NCI-H2171 (cell line): ENCODE measurements around the gene CLCNKA.
"Not testable (repeated sequence)": the region's sequence is repeated elsewhere in the genome, so short reads cannot be mapped to it uniquely, and the experiment has no call there.

Experiments used
- DNase-seq: peaks from one replicate; lab custom pipeline; 2025; lab: John Stamatoyannopoulos, UW

CLCNKA gene

DNA sequence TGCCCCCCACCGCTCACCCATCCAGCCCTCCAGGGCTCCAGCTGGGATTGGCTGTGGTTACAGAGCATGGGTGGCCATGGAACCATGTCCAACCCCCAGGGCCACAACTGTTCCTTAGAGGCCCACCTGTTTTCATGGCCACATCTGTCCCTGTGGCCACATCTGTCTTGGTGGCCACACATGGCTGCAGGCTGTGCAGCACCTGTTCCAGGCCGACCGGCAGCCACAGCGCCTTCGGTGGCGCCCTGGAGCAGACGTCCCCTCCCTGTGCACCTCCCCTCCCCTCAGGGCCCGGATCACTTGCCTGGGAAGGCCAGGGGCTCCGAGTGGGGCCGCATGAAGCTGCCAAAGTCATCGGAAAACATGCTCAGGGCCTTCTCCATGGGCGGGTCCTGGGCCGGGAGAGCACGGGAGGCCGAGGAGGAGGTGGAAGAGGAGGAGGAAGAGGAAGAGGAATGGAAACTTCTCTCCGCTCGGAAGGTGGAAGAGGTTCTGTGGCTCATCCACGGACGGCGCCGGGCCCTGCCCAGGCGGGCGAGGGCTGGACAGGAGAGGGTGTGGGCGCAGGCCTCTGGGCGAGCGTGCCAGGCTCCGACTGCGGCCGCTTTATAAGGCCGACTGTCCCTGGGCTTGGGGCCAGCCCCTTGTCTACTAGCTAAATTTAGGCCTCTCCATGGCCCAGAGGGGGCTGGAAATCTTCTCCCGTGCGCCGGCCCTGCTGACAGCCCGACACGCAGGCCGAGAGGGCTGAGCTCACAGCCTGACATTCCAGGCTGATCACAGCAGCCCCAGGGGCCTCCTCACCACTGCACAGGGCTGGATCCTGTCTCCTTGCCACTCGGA lies 4.2 kb upstream of the CLCNKA start, which contains the start of gene HSPB7:
Gene HSPB7 (minus strand): TSS at position 583 of the 843 bp plus-strand sequence. CDS start 80 bp downstream, at position 503.
- no peak for DNase-seq

DNA sequence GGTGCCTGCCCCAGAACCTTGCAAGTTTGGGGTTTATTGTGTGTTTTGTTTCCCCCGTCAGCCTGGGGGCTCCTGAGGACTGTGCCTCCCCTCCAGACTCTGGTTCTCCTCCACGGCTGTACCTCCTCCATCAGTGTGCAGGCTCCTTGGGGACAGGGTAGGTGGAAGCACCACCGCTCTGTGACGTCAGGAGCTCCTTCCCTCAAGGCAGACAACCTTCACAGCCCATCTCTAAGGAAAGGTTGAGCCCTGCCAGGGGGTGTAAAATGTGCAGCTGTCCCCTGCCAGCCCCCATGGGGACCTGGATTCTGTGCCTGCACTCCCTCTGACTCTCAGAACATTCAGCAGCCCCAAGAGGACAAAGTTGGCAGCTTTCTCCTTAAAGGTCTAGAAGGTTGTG lies 3.5 kb upstream of the CLCNKA start:
- DNase-seq, result no peak

DNA sequence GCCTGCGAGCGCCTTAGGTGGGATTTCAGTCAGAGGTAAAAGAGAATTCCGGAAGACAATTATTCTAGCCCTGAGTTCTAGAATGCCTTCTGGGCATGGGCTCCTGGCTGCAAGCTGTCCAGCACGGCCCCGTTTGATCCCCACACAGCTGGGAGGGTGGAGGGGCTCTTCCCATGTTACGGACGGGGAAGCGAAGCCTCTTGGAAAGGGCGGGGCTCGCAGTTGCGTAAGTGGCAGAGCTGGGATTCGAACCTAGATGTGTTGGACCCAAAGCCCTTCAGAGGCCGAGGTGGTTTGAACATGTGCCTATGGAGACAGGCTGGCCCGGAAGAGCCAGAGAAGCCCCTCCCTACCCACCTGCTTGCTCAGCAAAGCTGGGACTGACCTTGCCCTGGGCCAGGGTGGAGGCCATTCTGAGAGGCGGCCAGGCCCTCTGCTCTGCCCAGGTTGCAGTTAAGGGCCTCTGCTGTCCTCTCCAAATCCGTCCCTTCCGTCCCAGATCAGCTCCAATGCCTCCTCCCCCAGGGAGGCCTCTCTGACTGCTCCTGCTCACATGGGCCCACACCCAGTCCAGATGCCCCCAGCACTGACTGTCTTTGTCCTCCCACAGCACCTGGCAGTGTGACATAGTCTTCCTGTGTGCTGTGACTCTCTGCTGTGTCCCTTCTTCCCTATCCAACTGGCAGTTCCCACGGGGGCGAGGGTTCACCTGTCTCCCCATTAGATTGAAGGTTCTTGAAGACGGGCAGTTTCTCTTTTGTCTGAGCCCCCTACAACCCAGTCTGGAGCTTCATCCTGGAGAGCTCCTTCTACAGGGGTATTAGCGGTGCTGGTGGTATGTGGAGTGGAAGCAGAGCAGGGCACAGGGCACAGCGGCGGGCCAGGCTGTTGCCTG lies 2.8 kb upstream of the CLCNKA start:
- DNase-seq, result no peak

DNA sequence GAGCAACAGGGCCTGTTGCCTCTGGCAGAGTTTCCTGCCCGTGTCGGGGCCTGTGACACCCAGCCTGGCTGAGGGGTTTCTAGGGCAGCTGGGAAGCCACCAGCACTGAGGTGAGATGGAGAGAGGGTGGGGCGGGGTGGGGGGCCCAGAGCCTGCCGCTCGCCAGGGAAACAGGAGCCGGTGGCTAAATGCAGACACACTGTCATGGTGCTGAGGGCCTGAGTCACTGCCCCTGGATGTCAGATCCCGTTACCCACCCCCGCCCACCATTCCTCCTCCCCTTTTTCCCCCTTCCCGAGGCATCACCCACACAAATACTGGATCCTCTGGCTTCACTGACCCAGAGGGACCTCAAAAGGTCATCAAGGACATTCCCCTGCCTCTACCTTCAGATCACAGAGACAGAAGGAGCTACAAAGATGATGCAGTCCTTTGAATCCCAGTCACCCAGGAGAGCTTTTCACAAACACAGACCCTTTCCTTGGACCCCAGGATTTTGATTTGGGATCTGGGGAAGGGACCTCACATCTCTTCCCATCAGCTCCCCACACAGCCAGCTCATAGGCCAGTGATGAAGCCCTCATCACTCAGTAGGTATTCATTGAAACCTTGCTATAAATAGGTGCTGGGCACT lies 2.1 kb upstream of the CLCNKA start:
- no peak for DNase-seq

DNA sequence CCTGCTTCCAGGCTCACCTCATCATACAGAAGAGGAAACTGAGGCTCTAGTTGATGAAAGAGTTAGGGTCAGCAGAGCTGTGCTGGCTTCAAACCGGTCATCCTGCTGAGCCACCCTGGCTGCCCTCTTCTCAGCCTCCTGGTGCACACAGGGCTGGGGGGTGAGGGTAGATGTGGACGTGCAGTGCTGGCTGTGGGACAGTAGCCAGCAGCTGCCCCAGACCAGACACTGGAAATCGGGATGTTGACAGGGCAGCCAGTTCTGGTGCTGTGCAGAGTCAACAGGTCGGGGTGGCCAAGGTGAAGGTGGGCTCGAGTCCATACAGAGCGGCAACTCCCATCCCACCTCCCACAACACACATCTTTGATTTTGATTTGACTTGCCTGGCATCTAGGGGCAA lies 1.5 kb upstream of the CLCNKA start:
- DNase-seq, result no peak

DNA sequence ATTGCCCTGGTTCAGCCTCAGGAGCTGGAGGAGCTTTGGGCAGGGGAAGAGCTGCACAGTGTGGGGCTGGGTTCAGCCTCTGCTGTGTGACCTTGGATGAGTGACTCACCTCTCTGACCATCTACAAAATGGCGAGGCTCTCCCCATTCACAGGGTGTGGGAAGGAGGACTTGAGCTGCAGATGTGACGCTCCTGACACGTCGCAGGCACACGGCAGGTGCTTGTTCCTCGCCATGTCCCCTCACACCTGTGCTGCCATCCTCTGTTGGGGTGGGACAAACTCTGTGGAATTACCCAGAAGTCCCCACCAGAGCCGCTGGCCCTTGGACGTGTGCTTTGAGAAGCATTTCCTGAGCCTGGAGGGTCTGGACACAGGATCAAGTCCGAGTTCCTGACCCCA lies 958 bp upstream of the CLCNKA start:
- DNase-seq, result not testable (repeated sequence)

DNA sequence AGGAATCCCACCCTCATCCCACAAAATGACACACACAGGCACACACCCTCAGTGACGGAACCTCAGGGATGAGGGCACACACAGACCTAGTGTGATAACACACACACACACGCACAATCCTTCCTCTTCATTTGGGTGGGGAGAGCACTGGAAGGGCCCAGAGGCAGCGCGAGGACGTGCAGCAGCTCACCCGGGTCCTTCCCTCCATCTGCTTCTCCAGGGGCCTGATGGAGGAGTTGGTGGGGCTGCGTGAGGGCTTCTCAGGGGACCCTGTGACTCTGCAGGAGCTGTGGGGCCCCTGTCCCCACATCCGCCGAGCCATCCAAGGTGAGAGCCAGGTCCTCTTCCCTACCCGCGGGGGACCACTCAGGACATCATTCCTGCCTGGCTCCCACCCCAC lies 557 bp downstream of the CLCNKA start:
- DNase-seq, result no peak

DNA sequence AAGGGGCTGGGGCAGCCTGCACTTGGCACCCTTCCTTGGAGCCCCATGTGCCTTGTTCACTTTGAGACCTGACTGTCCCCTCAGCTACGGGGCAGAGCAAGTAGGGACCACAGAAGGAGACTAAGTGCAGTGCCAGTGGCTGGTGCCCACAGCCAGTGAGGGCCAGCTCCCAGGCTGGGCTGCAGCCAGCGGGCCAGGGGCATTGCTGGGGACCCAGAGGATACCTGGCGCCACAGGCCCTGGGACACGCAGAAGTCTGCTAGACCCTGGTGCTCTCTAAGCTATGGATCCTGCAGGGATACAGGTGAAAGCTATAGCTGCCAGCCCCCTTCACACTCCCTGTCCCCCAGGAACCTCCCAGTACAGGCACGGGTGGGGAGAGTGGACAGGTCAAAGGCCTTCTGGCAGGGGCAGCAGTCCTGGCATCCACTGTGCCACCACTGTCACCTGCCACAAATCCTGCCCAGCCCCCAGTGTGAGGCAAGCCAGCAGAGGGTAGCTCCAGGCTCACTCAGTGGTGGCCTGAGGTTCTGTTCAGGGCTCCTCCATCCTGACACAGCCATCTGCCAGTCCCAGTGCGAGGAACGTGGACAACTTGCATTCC lies 1.3 kb downstream of the CLCNKA start:
- DNase-seq, result no peak

DNA sequence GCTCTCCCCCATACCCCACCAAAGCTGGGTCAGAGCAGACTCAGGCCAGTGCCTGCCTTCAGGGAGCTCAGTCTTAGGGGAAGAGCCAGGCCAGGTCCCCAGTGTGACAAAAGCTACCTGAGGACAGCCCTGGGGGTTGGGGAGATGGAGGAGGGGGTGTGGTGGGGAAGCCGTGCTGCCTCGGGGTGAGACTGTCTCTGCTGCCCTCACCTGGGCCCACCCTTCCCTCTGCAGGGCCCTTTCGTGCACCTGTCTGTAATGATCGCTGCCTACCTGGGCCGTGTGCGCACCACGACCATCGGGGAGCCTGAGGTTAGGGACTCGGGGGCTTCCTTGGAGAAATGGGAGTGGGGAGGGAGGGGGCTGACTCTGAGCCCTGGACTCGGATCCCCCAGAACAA lies 4.5 kb downstream of the CLCNKA start:
- DNase-seq, result not testable (repeated sequence)

DNA sequence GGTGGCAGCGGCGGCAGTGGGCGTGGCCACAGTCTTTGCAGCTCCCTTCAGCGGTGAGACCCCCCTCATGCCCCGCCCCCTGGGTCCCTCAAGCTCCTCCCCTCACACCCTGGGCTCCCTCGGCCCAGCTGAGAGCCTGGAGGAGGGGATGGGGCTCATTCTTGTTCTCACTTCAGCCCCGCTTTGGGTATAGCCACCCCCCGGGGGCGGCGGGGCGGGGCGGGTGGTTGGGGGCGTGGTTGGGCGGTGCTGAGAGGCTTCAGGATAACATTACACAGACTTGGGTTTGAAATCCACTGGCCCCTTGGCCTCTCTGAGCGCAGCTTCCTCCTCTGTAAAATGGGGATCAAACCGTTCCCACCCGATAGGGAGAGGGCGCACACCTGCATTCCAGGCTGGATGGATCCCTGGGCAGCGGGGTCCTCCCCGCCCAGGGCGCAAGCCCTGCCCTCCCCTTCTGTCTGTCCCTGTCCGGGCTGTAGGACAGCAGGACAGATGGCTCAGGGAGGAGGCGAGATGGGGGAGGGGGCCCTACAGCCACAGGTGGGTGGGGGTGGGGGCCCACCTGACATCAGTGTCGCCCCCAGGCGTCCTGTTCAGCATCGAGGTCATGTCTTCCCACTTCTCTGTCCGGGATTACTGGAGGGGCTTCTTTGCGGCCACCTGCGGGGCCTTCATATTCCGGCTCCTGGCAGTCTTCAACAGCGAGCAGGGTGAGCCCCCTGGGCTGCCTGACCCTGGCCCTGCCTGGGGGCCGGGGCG lies 5.1 kb downstream of the CLCNKA start:
- DNase-seq, result no peak

DNA sequence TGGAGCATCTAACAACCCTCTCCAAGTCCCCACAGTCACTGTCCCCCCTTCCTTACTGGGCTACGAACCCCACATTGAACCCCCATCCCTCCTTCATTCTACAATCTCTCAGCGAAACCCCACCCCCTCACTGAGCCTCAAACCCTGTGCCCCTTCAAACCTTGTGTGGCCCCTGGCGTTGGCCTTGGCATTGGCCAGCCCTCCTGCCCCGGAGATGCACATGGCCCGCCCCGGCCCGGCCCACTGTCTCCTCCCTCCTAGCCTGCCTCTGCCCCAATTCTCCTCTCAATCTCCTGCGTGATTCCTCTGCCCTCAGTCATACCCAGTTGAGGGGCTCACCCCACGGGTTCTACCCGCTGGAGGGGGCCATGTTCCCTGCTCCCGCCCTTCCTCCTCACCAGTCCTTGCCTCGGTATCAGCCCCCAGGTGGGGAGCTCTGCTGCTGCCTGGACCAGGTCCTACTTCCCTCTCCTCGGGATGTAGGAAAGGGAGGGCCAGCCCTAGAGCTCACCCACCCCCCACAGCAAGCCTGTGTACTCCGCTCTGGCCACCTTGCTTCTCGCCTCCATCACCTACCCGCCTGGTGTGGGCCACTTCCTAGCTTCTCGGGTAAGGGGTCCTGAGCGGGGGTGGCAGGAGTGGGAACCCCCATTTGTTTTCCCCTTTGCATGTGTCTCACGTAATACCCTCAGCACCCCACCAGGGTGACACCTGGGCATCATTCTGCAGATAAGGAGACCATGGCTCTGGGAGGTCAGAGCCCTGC lies 6.6 kb downstream of the CLCNKA start:
- no peak for DNase-seq

DNA sequence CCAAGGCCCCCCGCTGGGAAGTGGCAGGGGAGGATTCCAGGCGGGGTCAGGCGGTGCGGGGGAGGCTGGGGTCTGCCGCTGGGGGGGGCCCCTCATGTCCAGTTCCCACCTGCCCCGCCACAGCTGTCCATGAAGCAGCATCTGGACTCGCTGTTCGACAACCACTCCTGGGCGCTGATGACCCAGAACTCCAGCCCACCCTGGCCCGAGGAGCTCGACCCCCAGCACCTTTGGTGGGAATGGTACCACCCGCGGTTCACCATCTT lies 7.1 kb downstream of the CLCNKA start:
- not testable (repeated sequence) for DNase-seq

DNA sequence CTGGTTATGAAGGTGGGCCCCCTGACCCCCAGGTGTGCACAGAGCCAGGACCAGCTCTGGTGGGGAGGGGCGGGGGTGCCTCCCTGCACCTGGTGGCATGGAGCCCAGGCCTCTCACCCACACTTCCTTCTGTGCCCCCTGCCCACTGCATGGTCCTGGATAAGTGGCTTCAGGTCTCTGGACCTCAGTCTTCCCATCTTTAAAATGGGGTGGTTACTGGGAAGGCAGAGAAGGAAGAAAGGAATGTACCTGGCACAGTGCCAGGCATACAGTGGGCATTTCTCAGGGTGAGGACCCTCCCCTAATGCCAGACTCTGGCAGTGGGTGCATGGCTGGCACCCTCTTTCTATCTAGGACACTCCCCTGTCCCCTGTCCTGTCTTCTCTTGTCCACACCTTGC lies 7.5 kb downstream of the CLCNKA start:
- DNase-seq, result no peak

DNA sequence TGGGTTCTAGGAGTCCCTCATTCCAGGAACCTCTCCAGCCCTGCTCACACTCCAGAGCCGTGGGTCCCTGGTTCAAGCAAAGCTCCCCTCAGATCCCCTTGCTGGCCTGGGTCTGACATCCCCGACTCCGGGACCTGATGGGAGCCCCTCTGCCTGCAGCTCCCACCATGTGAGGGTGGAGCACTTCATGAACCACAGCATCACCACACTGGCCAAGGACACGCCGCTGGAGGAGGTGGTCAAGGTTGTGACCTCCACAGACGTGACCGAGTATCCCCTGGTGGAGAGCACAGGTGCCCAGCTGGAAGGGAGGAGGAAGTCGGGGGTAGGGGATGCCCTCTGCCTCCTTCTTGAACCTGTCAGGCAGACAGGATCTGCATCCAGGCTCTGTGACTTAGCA lies 9.7 kb downstream of the CLCNKA start:
- no peak for DNase-seq

DNA sequence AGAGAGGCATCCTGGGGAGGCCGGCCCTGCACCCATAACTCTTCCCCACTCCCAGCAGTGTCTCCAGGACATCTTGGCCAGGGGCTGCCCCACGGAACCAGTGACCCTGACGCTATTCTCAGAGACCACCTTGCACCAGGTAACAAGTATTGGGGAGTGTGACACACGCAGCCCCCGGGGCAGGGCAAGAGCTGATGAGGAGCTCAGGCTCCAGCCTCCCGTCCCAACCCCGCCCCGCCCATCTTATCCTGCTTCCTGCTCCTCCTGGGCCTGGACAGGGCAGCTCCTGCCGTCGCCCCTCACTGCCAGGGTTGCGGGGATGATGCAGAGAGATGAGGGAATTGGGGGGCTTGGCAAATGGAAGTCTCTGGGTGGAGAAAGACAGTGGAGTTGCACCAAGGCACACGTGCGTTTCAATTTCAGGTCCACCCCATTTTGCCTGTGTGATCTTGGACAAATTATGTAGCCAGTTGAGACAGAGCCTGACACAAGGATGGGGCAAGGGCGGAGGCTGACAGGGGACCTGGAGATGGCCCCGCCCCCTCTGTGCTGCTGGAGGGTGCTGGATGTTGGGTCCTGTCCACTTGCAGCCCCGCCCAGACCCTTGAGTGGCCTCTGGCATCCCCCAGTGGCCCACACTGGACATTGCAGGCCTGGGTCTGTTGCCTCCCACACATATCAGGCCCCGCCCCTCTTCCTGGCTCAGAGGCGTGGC lies 10.7 kb downstream of the CLCNKA start:
- DNase-seq, result peak; percentile 26

DNA sequence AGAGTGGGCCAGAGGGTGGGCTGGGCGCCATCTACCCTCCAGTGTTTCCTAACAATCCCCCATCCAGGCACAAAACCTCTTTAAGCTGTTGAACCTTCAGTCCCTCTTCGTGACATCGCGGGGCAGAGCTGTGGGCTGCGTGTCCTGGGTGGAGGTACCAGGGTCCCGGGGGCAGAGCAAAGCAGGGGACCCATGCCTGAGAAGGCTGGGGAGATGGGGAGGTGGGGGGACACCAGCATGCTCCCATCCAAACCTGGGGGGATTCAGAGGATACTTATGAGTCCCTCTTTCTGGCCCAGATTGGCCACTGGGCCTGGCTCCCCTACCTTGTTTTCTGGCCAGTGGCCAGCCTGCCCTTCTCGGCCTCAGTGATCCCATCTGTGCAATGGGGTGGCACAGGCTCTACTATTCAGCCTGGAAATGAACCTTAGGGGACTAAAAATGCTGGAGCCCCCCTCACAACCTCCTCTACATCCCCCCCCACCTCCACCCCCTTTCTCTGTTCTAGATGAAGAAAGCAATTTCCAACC lies 11.3 kb downstream of the CLCNKA start:
- DNase-seq, result not testable (repeated sequence)

DNA sequence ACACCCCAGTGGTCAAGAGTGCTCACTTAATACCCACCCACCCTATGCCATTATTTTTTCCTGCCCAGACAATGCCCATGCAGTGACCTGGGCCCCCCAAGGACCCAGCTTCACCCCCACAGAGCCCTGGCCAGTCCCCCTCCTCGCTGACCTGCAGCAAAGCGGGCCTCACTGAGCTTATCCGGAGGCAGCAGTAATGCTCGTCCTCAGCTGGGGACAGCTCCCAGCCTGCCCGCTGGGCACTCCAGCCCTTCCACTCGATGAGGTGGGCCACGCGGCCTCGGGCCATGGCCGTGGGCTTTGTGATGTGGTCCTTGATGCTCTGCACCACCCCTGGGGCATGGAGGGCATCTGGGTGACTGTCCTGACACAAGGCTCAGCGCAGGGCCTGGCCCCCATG lies 14.6 kb downstream of the CLCNKA start:
- not testable (repeated sequence) for DNase-seq

DNA sequence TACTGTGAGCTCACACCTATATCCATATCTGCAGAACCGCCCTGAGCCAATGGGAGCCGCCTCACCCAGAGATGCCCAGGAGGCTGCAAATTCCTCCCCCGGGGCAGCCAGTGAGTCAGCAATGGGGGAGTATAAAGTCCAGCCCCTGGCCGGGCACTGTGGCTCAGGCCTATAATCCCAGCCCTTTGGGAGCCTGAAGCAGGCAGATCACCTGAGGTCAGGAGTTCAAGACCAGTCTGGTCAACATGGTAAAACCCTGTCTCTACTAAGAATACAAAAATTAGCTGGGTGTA lies 16.7 kb downstream of the CLCNKA start:
- peak; percentile 68 for DNase-seq

DNA sequence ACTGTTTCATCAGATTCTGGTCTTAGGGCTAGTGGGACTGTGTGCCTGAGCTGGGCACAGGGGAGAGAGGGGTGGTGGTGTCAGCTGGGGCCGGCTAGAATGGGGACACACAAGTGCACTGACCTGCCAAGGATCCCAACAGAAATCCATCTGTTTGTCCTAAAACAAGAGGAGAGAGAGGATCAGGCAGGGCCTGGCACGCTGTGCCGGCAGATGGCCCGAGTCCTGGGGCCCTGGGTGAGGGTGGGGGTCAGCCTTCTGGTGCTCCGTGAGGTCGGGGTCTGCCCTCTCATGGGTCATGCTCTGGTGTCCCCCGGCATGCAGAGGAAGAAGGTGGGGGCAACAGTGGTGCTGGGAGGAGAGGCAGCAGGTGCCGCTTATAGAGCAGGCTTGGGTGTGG lies 18.0 kb downstream of the CLCNKA start:
- not testable (repeated sequence) for DNase-seq

DNA sequence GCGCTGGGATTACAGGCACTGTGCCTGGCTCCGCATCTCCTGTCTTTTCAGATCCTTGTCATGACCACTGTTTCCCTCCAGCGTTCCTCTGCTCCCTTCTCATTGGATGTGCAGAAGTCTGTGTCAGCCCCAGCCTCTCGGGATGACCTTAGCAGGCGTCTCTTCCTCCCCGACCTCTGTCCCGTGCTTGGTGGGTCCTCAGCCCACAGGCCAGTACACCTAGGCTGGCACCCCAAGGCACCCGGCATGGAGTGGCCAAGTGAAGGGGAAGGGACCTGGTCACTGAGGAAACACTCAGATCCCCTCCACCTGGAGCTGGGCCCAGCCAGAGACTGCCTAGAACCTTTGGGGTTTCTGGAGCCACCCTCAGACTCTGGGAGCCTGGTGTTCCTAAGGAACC lies 19.4 kb downstream of the CLCNKA start:
- no peak for DNase-seq
